PC-9 (cell line): ENCODE data around the gene MMAB. TPM values are rescaled to one million over a fixed set of nuclear protein-coding genes. Genes with fewer than 3 reads are reported as not detected.

Experiments used
- BruUV-seq: library from RNA; stranded (reverse); fragments of 400-500 nt; replicated peaks from 2 replicates; lab custom pipeline; 2021; lab: Mats Ljungman, UMichigan
- CTCF ChIA-PET: fragments of 300-600 bp; sonication (Branson Sonifier 250); formaldehyde crosslinking; loops from one replicate; lab custom pipeline; 2022; ENCODE audit warnings: antibody characterized with exemption; lab: Charles Lee
- POLR2A ChIA-PET: fragments of 300-600 bp; sonication (Branson Sonifier 250); formaldehyde crosslinking; loops from one replicate; lab custom pipeline; 2022; ENCODE audit warnings: antibody characterized with exemption; ENCODE audit not compliant: unreplicated experiment; lab: Charles Lee
- DNase-seq, 2 experiments: peaks; one replicate each; pipeline versions ENCODE4 v3.0.0 to v3.0.0-alpha.2; 2015 to 2022; ENCODE audit warnings: mixed read lengths in 1 of 2
- H2AFZ ChIP-seq: fragments of 200-600 bp; sonication (generic); 2 replicates; pipeline ENCODE4 v1.8.1; 2017; ENCODE audit warnings: antibody characterized with exemption
- H3F3A ChIP-seq: fragments of 200-600 bp; sonication (generic); 2 replicates; pipeline ENCODE4 v1.8.1; 2017; ENCODE audit warnings: antibody characterized with exemption, mild to moderate bottlenecking, low read depth; ENCODE audit not compliant: insufficient read depth
- H3K27ac ChIP-seq: fragments of 200-600 bp; sonication (generic); 2 replicates; pipeline ENCODE4 v1.6.1; 2016; ENCODE audit warnings: mixed run types
- H3K27me3 ChIP-seq: fragments of 200-600 bp; sonication (generic); 2 replicates; pipeline ENCODE4 v1.6.1; 2016; ENCODE audit warnings: low read depth, mixed run types; ENCODE audit not compliant: insufficient read depth
- H3K36me3 ChIP-seq: fragments of 200-600 bp; sonication (generic); 2 replicates; pipeline ENCODE4 v1.6.1; 2016; ENCODE audit warnings: low read depth, mixed run types
- H3K4me1 ChIP-seq: fragments of 200-600 bp; sonication (generic); replicated peaks from 2 replicates; pipeline ENCODE4 v1.6.1; 2016; ENCODE audit warnings: mixed run types; ENCODE audit not compliant: insufficient read depth
- H3K4me2 ChIP-seq: fragments of 200-600 bp; sonication (generic); 2 replicates; pipeline ENCODE4 v1.6.1; 2017; ENCODE audit warnings: mixed run types
- H3K4me3 ChIP-seq: fragments of 200-600 bp; sonication (generic); 2 replicates; pipeline ENCODE4 v1.6.1; 2016; ENCODE audit warnings: mixed run types
- H3K79me2 ChIP-seq: fragments of 200-600 bp; sonication (generic); 2 replicates; pipeline ENCODE4 v1.6.1; 2017; ENCODE audit warnings: low read depth, mixed run types
- H3K9me2 ChIP-seq: fragments of 200-600 bp; sonication (generic); 2 replicates; pipeline ENCODE4 v1.8.1; 2017; ENCODE audit warnings: mild to moderate bottlenecking; ENCODE audit not compliant: insufficient read depth
- H3K9me3 ChIP-seq: fragments of 200-600 bp; sonication (generic); 2 replicates; pipeline ENCODE4 v1.8.1; 2016; ENCODE audit warnings: low read depth; ENCODE audit not compliant: insufficient read depth
- H4K20me1 ChIP-seq: fragments of 200-600 bp; sonication (generic); 2 replicates; pipeline ENCODE4 v1.8.1; 2017; ENCODE audit not compliant: insufficient read depth
- EZH2 ChIP-seq: fragments of 200-600 bp; sonication (generic); IDR thresholded peaks from 2 replicates; pipeline ENCODE4 v1.8.0; 2017; ENCODE audit warnings: antibody characterized with exemption, low read depth
- intact Hi-C: fragments of 100-400 bp; cut with micrococcal nuclease; formaldehyde crosslinking; loops from one replicate; pipeline ENCODE4 v1.10.0; 2022; ENCODE audit not compliant: unreplicated experiment
- total RNA-seq: library from RNA; stranded (reverse); gene quantifications from 2 replicates; pipeline ENCODE4 v1.2.3, GENCODE V29; 2021
- TF ChIP-seq, protein P1 (sequence below): fragments of 200-600 bp; sonication (generic); conservative IDR thresholded peaks from 2 replicates; pipeline ENCODE4 v1.6.1; 2017; ENCODE audit warnings: mixed run types, antibody characterized with exemption, mild to moderate bottlenecking, moderate library complexity

MMAB gene
- total RNA-seq, 1 experiment from 2014 or later, result 84.3 TPM

GRCh38 chr12:109589240-109589590, 15.9 kb upstream of the MMAB start:
- Histone ChIP-seq H4K20me1 (no peaks in the 10 kb centered on the region), H3K4me3 (no peak overlapping the region), H3F3A (peaks cover 16% of the 10 kb centered on the region; the same call in 1 of the 2 replicates), H3K9me2 (no peaks in the 10 kb centered on the region), H3K27me3 (no peaks in the 10 kb centered on the region), H3K36me3 (no peaks in the 10 kb centered on the region), H3K27ac (no peak overlapping the region), H3K9me3 (no peaks in the 10 kb centered on the region), H3K79me2 (no peaks in the 10 kb centered on the region), H3K4me1 (peaks cover 20% of the 10 kb centered on the region), H2AFZ (no peak overlapping the region), H3K4me2 (no peak overlapping the region)
- intact Hi-C loops, result no loop called here
- BruUV-seq, result no TSS peak
- POLR2A ChIA-PET, result interaction anchor here (0.7 kb wide), 1 partner anchor 148 kb away, joined by 3 read pairs; no protein-coding TSS in a partner anchor
- CTCF ChIA-PET, result interaction anchor here (0.6 kb wide), 1 partner anchor 85 kb away, joined by 3 read pairs; no protein-coding TSS in a partner anchor
- no peak for DNase-seq
- TF ChIP-seq, protein P1, sequence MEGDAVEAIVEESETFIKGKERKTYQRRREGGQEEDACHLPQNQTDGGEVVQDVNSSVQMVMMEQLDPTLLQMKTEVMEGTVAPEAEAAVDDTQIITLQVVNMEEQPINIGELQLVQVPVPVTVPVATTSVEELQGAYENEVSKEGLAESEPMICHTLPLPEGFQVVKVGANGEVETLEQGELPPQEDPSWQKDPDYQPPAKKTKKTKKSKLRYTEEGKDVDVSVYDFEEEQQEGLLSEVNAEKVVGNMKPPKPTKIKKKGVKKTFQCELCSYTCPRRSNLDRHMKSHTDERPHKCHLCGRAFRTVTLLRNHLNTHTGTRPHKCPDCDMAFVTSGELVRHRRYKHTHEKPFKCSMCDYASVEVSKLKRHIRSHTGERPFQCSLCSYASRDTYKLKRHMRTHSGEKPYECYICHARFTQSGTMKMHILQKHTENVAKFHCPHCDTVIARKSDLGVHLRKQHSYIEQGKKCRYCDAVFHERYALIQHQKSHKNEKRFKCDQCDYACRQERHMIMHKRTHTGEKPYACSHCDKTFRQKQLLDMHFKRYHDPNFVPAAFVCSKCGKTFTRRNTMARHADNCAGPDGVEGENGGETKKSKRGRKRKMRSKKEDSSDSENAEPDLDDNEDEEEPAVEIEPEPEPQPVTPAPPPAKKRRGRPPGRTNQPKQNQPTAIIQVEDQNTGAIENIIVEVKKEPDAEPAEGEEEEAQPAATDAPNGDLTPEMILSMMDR, result no peak
- TF ChIP-seq EZH2, result no peak

DNA sequence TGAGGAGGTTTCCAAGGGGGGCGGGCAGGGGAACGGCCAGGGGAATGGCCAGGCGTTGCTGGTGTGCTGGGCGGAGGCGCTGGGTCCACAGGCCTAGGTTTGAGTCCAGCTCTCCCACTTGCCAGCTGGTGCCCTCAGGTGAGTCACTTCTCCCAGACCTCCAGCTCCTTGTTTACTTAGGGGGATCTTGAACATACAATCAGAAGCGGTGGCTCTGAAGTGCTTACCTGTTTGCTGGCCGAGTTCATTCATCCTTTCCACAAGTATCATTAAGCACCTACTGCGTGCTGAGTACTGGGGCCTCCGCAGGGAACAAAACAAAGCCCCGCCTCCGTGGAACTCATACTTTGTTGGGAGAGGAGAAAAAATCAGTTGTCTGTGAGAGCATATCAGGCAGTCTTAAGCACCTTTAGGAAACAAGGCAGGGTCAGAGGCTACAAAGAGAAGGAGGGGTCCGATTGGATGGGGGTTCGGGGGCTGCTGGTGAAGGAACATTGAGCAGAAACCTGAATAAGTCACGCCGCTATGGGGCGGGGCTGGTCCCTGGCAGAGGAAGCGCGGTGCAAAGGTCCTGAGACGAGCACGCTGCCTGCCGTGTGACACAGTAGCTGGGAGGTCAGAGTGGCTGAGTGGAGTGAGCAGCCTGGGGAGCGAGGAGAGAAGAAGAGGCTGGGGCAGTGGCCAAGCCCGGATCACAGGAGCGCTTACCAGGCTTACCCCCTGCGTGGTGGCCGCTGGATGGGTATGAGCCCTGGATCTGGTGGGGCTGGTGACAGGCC, 15.3 kb upstream of the MMAB start:
- ChIA-PET CTCF (no interaction called here), POLR2A (no interaction called here)
- no peak overlapping the region for H3K4me3 ChIP-seq
- no peaks in the 10 kb centered on the region for H3K9me3 ChIP-seq
- DNase-seq, result no peak
- H2AFZ ChIP-seq, result no peak overlapping the region
- BruUV-seq, result no TSS peak
- no peaks in the 10 kb centered on the region for H4K20me1 ChIP-seq
- H3K79me2 ChIP-seq, result no peaks in the 10 kb centered on the region
- intact Hi-C loops, result no loop called here
- H3K4me2 ChIP-seq, result no peak overlapping the region
- H3K27me3 ChIP-seq, result no peaks in the 10 kb centered on the region
- TF ChIP-seq EZH2, result no peak
- TF ChIP-seq, protein P1, result no peak
- H3F3A ChIP-seq, result peaks cover 15% of the 10 kb centered on the region; the same call in 1 of the 2 replicates
- H3K4me1 ChIP-seq, result peaks cover 20% of the 10 kb centered on the region
- H3K36me3 ChIP-seq, result no peaks in the 10 kb centered on the region
- no peaks in the 10 kb centered on the region for H3K9me2 ChIP-seq
- no peak overlapping the region for H3K27ac ChIP-seq

DNA sequence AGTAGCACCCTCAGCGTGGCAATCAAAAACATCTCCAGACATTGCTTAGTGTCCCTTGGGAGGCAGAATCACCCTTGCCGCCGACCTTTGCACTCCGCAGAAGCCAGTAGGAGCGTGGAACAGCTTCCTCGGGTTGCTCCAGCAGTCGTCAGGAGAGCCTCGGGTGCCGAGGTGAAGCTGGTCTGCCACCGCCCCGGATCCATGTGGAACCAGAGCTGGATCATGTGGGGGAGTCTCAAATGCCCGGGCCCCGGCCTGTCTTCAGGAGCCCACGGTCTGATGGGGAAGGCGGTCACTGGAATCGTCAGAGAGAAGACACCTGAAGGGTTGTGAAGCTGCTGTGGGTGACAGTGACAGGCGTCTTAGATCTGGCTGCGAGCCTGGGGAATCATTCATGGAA, 14.6 kb upstream of the MMAB start:
- ChIA-PET CTCF (no interaction called here), POLR2A (no interaction called here)
- TF ChIP-seq, protein P1, result no peak
- no peak for TF ChIP-seq EZH2
- H2AFZ ChIP-seq, result no peak overlapping the region
- no peaks in the 10 kb centered on the region for H3K9me3 ChIP-seq
- H3K9me2 ChIP-seq, result no peaks in the 10 kb centered on the region
- no peak overlapping the region for H3K27ac ChIP-seq
- BruUV-seq, result no TSS peak
- no peaks in the 10 kb centered on the region for H3K27me3 ChIP-seq
- peaks cover 20% of the 10 kb centered on the region for H3K4me1 ChIP-seq
- intact Hi-C loops, result loop anchor here (2.0 kb wide), 1 partner anchor 125 kb away; no protein-coding TSS in a partner anchor
- H3K4me3 ChIP-seq, result no peak overlapping the region
- H4K20me1 ChIP-seq, result no peaks in the 10 kb centered on the region
- no peak overlapping the region for H3K4me2 ChIP-seq
- no peak for DNase-seq
- H3K36me3 ChIP-seq, result no peaks in the 10 kb centered on the region
- H3F3A ChIP-seq, result peaks cover 15% of the 10 kb centered on the region; the same call in 1 of the 2 replicates
- H3K79me2 ChIP-seq, result no peaks in the 10 kb centered on the region
